ENCODE results near the gene FYCO1.
A peak's percentile ranks its signal among the peaks of the same experiment; 100 is the strongest.

The FYCO1 gene

GRCh38 chr3:45984331-45985312 lies 11.0 kb downstream of the FYCO1 start:
- DNase-seq = no peak
- TF ChIP-seq GATA1 (IDR thresholded peaks at IDR 0.05; ENCODE audit: low read depth, low read length) = no peak
- no peak for TF ChIP-seq POLR2A (IDR thresholded peaks at IDR 0.05; ENCODE audit: low read length)

GRCh38 chr3:45983770-45984169 lies 11.9 kb downstream of the FYCO1 start:
- no peak for TF ChIP-seq GATA1 (IDR thresholded peaks at IDR 0.05; ENCODE audit: low read depth, low read length)
- TF ChIP-seq POLR2A (IDR thresholded peaks at IDR 0.05; ENCODE audit: low read length) = no peak
- peak; percentile 25 to 43 for DNase-seq

GRCh38 chr3:45981346-45982074 lies 14.1 kb downstream of the FYCO1 start:
- TF ChIP-seq POLR2A (IDR thresholded peaks at IDR 0.05; ENCODE audit: low read length) = no peak
- TF ChIP-seq GATA1 (IDR thresholded peaks at IDR 0.05; ENCODE audit: low read depth, low read length) = no peak

GRCh38 chr3:45980819-45981218 lies 14.8 kb downstream of the FYCO1 start:
- TF ChIP-seq POLR2A (IDR thresholded peaks at IDR 0.05; ENCODE audit: low read length) = no peak
- TF ChIP-seq GATA1 (IDR thresholded peaks at IDR 0.05; ENCODE audit: low read depth, low read length) = no peak
- DNase-seq = no peak

More at GRCh38 chr3:45981346-45982074, 14.1 kb downstream of the FYCO1 start:
- DNase-seq = peak; percentile 56 to 71

- no peak for DNase-seq
- TF ChIP-seq POLR2A (IDR thresholded peaks at IDR 0.05; ENCODE audit: low read length) (no peak), GATA1 (IDR thresholded peaks at IDR 0.05; ENCODE audit: low read depth, low read length) (no peak)
These were observed 15.3 kb downstream of the FYCO1 start for GRCh38 chr3:45980229-45980813.

- DNase-seq = no peak
- TF ChIP-seq POLR2A (IDR thresholded peaks at IDR 0.05; ENCODE audit: low read length) (no peak), GATA1 (IDR thresholded peaks at IDR 0.05; ENCODE audit: low read depth, low read length) (no peak)
These were observed 16.2 kb downstream of the FYCO1 start for GRCh38 chr3:45979378-45979777.

- DNase-seq = no peak
- TF ChIP-seq GATA1 (IDR thresholded peaks at IDR 0.05; ENCODE audit: low read depth, low read length) (no peak), POLR2A (IDR thresholded peaks at IDR 0.05; ENCODE audit: low read length) (no peak)
These were observed 17.4 kb downstream of the FYCO1 start for GRCh38 chr3:45978006-45978761.

GRCh38 chr3:45976191-45977091 lies 19.2 kb downstream of the FYCO1 start:
- no peak for TF ChIP-seq GATA1 (IDR thresholded peaks at IDR 0.05; ENCODE audit: low read depth, low read length)
- no peak for TF ChIP-seq POLR2A (IDR thresholded peaks at IDR 0.05; ENCODE audit: low read length)

GRCh38 chr3:45975686-45976085 lies 19.9 kb downstream of the FYCO1 start:
- no peak for DNase-seq

More at GRCh38 chr3:45976191-45977091, 19.2 kb downstream of the FYCO1 start:
- DNase-seq = no peak

GRCh38 chr3:45974686-45975085 lies 20.9 kb downstream of the FYCO1 start:
- no peak for DNase-seq
- TF ChIP-seq GATA1 (IDR thresholded peaks at IDR 0.05; ENCODE audit: low read depth, low read length) (no peak), POLR2A (IDR thresholded peaks at IDR 0.05; ENCODE audit: low read length) (no peak)

More at GRCh38 chr3:45975686-45976085, 19.9 kb downstream of the FYCO1 start:
- TF ChIP-seq POLR2A (IDR thresholded peaks at IDR 0.05; ENCODE audit: low read length) (no peak), GATA1 (IDR thresholded peaks at IDR 0.05; ENCODE audit: low read depth, low read length) (no peak)

GRCh38 chr3:45972534-45973402 lies 22.9 kb downstream of the FYCO1 start:
- TF ChIP-seq GATA1 (IDR thresholded peaks at IDR 0.05; ENCODE audit: low read depth, low read length) = no peak
- no peak for TF ChIP-seq POLR2A (IDR thresholded peaks at IDR 0.05; ENCODE audit: low read length)
- DNase-seq = no peak

Data from erythroblast (primary cell).